IMR-90 (cell line): Measurements from ENCODE around the gene NINJ2. TPM values are rescaled to one million over a fixed set of nuclear protein-coding genes. Genes with fewer than 3 reads are reported as not detected.

Experiments used
- ATAC-seq: fragments of 200-7000 bp; cut with Tn5 transposase; 2 replicates; pipeline ENCODE4 v1.9.1; 2020; ENCODE audit warnings: low read depth, mild to moderate bottlenecking, moderate library complexity
- BruUV-seq: library from RNA; stranded (reverse); fragments of 400-500 nt; replicated peaks from 2 replicates; lab custom pipeline; 2021; lab: Mats Ljungman, UMichigan
- CTCF ChIA-PET: fragments of 300-600 bp; formaldehyde crosslinking; extraction: SDS; loops from one replicate; lab custom pipeline; 2021; ENCODE audit warnings: antibody characterized with exemption; lab: Yijun Ruan, JAX
- POLR2A ChIA-PET: fragments of 300-600 bp; sonication (Branson Sonifier 250); formaldehyde crosslinking; loops from one replicate; lab custom pipeline; 2022; ENCODE audit warnings: antibody characterized with exemption; ENCODE audit not compliant: unreplicated experiment; lab: Charles Lee
- DNase-seq: peaks from one replicate; pipeline ENCODE4 v3.0.0; 2013
- H2AFZ ChIP-seq: replicated peaks from 2 replicates; pipeline ENCODE3; 2013; ENCODE audit warnings: low read length, mild to moderate bottlenecking; ENCODE audit not compliant: poor library complexity
- H2AK5ac ChIP-seq: 2 replicates; pipeline ENCODE4 v1.6.1; 2013; ENCODE audit warnings: low read depth, low read length, inconsistent platforms
- H2AK9ac ChIP-seq: replicated peaks from 2 replicates; pipeline ENCODE3; 2013; ENCODE audit warnings: mild to moderate bottlenecking, low read depth, low read length, moderate library complexity; ENCODE audit not compliant: poor library complexity
- H2BK120ac ChIP-seq: 2 replicates; pipeline ENCODE4 v1.6.1; 2013; ENCODE audit warnings: low read depth, low read length, inconsistent platforms
- H2BK15ac ChIP-seq: 3 replicates; pipeline ENCODE4 v1.6.1; 2013; ENCODE audit warnings: low read depth, low read length, inconsistent platforms
- H2BK20ac ChIP-seq: 2 replicates; pipeline ENCODE4 v1.6.1; 2013; ENCODE audit warnings: low read depth, mild to moderate bottlenecking, inconsistent platforms, low read length, moderate library complexity
- H2BK5ac ChIP-seq: 2 replicates; pipeline ENCODE4 v1.6.1; 2013; ENCODE audit warnings: mild to moderate bottlenecking, low read depth, low read length, inconsistent platforms; ENCODE audit not compliant: poor library complexity, severe bottlenecking
- H3K14ac ChIP-seq: replicated peaks from 2 replicates; pipeline ENCODE4 v1.6.1; 2013; ENCODE audit warnings: low read depth, low read length, inconsistent platforms
- H3K18ac ChIP-seq: 2 replicates; pipeline ENCODE4 v1.6.1; 2013; ENCODE audit warnings: low read depth, low read length, control low read depth
- H3K23ac ChIP-seq: 2 replicates; pipeline ENCODE4 v1.6.1; 2013; ENCODE audit warnings: low read depth, low read length, inconsistent platforms
- H3K27ac ChIP-seq: 2 replicates; pipeline ENCODE4 v1.5.1; 2013; ENCODE audit warnings: mild to moderate bottlenecking, control low read depth, low read length; ENCODE audit not compliant: insufficient read depth
- H3K27me3 ChIP-seq: 2 replicates; pipeline ENCODE4 v1.6.1; 2013; ENCODE audit warnings: low read length; ENCODE audit not compliant: control insufficient read depth, insufficient read depth
- H3K36me3 ChIP-seq: 2 replicates; pipeline ENCODE4 v1.6.1; 2013; ENCODE audit warnings: low read length, mixed read lengths; ENCODE audit not compliant: control insufficient read depth, insufficient read depth
- H3K4ac ChIP-seq: 2 replicates; pipeline ENCODE4 v1.6.1; 2013; ENCODE audit warnings: low read depth, low read length, inconsistent platforms
- H3K4me1 ChIP-seq: 2 replicates; pipeline ENCODE4 v1.6.1; 2013; ENCODE audit warnings: low read length, mixed read lengths; ENCODE audit not compliant: control insufficient read depth, insufficient read depth
- H3K4me2 ChIP-seq: 2 replicates; pipeline ENCODE4 v1.6.1; 2013; ENCODE audit warnings: low read depth, mild to moderate bottlenecking, control low read depth, low read length, moderate library complexity
- H3K4me3 ChIP-seq: 2 replicates; pipeline ENCODE4 v1.5.1; 2013; ENCODE audit warnings: low read depth, mild to moderate bottlenecking, control low read depth, low read length, moderate library complexity; ENCODE audit not compliant: insufficient read depth
- H3K56ac ChIP-seq: 2 replicates; pipeline ENCODE4 v1.6.1; 2013; ENCODE audit warnings: low read length, inconsistent platforms; ENCODE audit not compliant: insufficient read depth; ENCODE audit errors: extremely low read depth
- H3K79me1 ChIP-seq, 2 experiments: 2 replicates each; pipeline ENCODE4 v1.6.1; 2013; ENCODE audit warnings: low read length in 2 of 2, inconsistent platforms in 1 of 2, low read depth in 1 of 2
- H3K9ac ChIP-seq: 2 replicates; pipeline ENCODE4 v1.6.1; 2013; ENCODE audit warnings: low read depth, low read length, control low read depth
- H3K9me1 ChIP-seq: 2 replicates; pipeline ENCODE4 v1.6.1; 2013; ENCODE audit warnings: low read length, inconsistent platforms; ENCODE audit not compliant: insufficient read depth
- H3K9me3 ChIP-seq: 2 replicates; pipeline ENCODE4 v1.6.1; 2013; ENCODE audit warnings: low read length; ENCODE audit not compliant: control insufficient read depth, insufficient read depth
- H4K20me1 ChIP-seq: 2 replicates; pipeline ENCODE4 v1.6.1; 2013; ENCODE audit warnings: low read length, inconsistent platforms; ENCODE audit not compliant: insufficient read depth
- H4K5ac ChIP-seq: 2 replicates; pipeline ENCODE4 v1.6.1; 2013; ENCODE audit warnings: mild to moderate bottlenecking, low read depth, low read length, control low read depth
- H4K8ac ChIP-seq, 2 experiments: 2 replicates each; pipeline ENCODE4 v1.6.1; 2013; ENCODE audit warnings: low read depth in 2 of 2, low read length in 2 of 2, control low read depth in 1 of 2, inconsistent platforms in 1 of 2
- H4K91ac ChIP-seq: 2 replicates; pipeline ENCODE4 v1.6.1; 2013; ENCODE audit warnings: low read depth, low read length, inconsistent platforms; ENCODE audit not compliant: insufficient read depth
- BHLHE40 ChIP-seq: fragments of 150-350 bp; IDR thresholded peaks from 2 replicates; pipeline ENCODE4 v1.6.1; 2016; ENCODE audit warnings: mild to moderate bottlenecking, low read depth, low read length
- CEBPB ChIP-seq: IDR thresholded peaks from 2 replicates; pipeline ENCODE4 v1.6.1; 2012; ENCODE audit warnings: low read depth, low read length, improper control_type of control experiment
- CTCF ChIP-seq: conservative IDR thresholded peaks from 2 replicates; pipeline ENCODE4 v1.5.1; 2012; ENCODE audit warnings: mild to moderate bottlenecking, low read depth, low read length, improper control_type of control experiment
- MAFK ChIP-seq: IDR thresholded peaks from 2 replicates; pipeline ENCODE4 v1.6.1; 2012; ENCODE audit warnings: low read depth, low read length, improper control_type of control experiment
- MAZ ChIP-seq: IDR thresholded peaks from 2 replicates; pipeline ENCODE4 v1.6.1; 2012; ENCODE audit warnings: low read depth, mild to moderate bottlenecking, low read length, improper control_type of control experiment, moderate library complexity, borderline replicate concordance
- NFE2L2 ChIP-seq: fragments of 150-350 bp; IDR thresholded peaks from 2 replicates; pipeline ENCODE4 v1.6.1; 2016; ENCODE audit warnings: low read depth, mild to moderate bottlenecking, low read length
- POLR2A ChIP-seq: IDR thresholded peaks from 2 replicates; pipeline ENCODE4 v1.6.1; 2012; ENCODE audit warnings: mild to moderate bottlenecking, low read depth, low read length
- RAD21 ChIP-seq: IDR thresholded peaks from 2 replicates; pipeline ENCODE4 v1.6.1; 2012; ENCODE audit warnings: low read length, improper control_type of control experiment
- RFX5 ChIP-seq: IDR thresholded peaks from 2 replicates; pipeline ENCODE4 v1.8.0; 2012; ENCODE audit warnings: low read depth, mild to moderate bottlenecking, low read length, moderate library complexity
- WGBS, 2 experiments: methylation state at CpG; one replicate each; pipeline versions ENCODE4 v1.1.5 to v1.1.7; 2013; ENCODE audit warnings: missing lambda C conversion rate in 2 of 2; ENCODE audit not compliant: insufficient read length in 1 of 2; ENCODE audit errors: extremely low coverage in 2 of 2; 5-methylcytosine and 5-hydroxymethylcytosine counted together
- dilution Hi-C: fragments of 300-500 bp; cut with HindIII; formaldehyde crosslinking; loops from one replicate; pipeline ENCODE4 v1.14.3; 2018; ENCODE audit warnings: low sequenced_read_pairs; ENCODE audit not compliant: unreplicated experiment
- in situ Hi-C: fragments of 300-500 bp; cut with MboI; formaldehyde crosslinking; loops from 3 replicates; pipeline ENCODE4 v1.14.3; 2019; ENCODE audit warnings: low sequenced_read_pairs, inconsistent platforms, mixed read lengths
- intact Hi-C: fragments of 100-400 bp; cut with micrococcal nuclease; formaldehyde crosslinking; loops from 2 replicates; pipeline ENCODE4 v1.10.0; 2022
- polyA plus RNA-seq, 3 experiments: library from polyadenylated mRNA; depleted of rRNA; stranded (reverse); fragments of >200 nt; gene quantifications; 2 replicates each; pipeline ENCODE4 v1.2.3, GENCODE V29; 2012; ENCODE audit warnings: low replicate concordance in 1 of 3
- total RNA-seq: library from RNA; depleted of rRNA; stranded (reverse); fragments of >200 nt; gene quantifications from 2 replicates; pipeline ENCODE4 v1.2.3, GENCODE V29; 2012

Gene NINJ2
- total and polyA plus RNA-seq, 2 of the 4 experiments (the other 2 are of a cell fraction): not detected

GRCh38 chr12:554001-554285 lies 109.3 kb downstream of the NINJ2 start:
- Histone ChIP-seq H3K36me3 (no peaks in the 10 kb centered on the region), H3K4ac (no peak overlapping the region), H2AK5ac (no peak overlapping the region), H3K27me3 (peaks cover 69% of the 10 kb centered on the region), H3K23ac (no peak overlapping the region), H2BK15ac (no peak overlapping the region), H3K56ac (no peak overlapping the region), H4K8ac (no peak overlapping the region), H3K9ac (no peak overlapping the region), H3K9me3 (no peaks in the 10 kb centered on the region), H2BK20ac (no peak overlapping the region), H2AFZ (no peak overlapping the region), H2AK9ac (no peak overlapping the region), H3K9me1 (no peaks in the 10 kb centered on the region), H3K4me2 (no peak overlapping the region), H3K14ac (no peak overlapping the region), H3K18ac (no peak overlapping the region), H3K79me1 (no peaks in the 10 kb centered on the region), H4K91ac (no peak overlapping the region), H2BK5ac (no peak overlapping the region), H3K4me1 (no peaks in the 10 kb centered on the region), H4K20me1 (no peaks in the 10 kb centered on the region), H3K27ac (no peak overlapping the region), H2BK120ac (no peak overlapping the region), H3K4me3 (no peak overlapping the region), H4K5ac (no peak overlapping the region)
- ATAC-seq: no peak
- TF ChIP-seq RFX5: no peak
- no peak for TF ChIP-seq CEBPB
- TF ChIP-seq CTCF: no peak
- no peak for TF ChIP-seq RAD21
- TF ChIP-seq POLR2A: no peak
- TF ChIP-seq MAFK: no peak
- TF ChIP-seq MAZ: no peak
- TF ChIP-seq NFE2L2: no peak
- no peak for TF ChIP-seq BHLHE40
- 79% methylated on average over 4 of the region's 8 CpGs; no CpG with 5 or more reads in 1 of the 2 experiments for WGBS, 2 experiments
- no peak for DNase-seq
- ChIA-PET POLR2A (no interaction called here), CTCF (no interaction called here)
- dilution Hi-C loops (no loop called here), in situ Hi-C loops (no loop called here), intact Hi-C loops (no loop called here)
- BruUV-seq: no TSS peak
